Liver (tissue), 3 donors: Measurements from ENCODE around the gene LAMB1.

Experiments used
- EGR1 ChIP-seq, 2 donors: IDR thresholded peaks; 2 replicates each; pipeline ENCODE4 v1.6.1; 2016 to 2018; ENCODE audit warnings: antibody characterized with exemption in 2 of 2, low read depth in 2 of 2
- HNF4G ChIP-seq: IDR thresholded peaks from 2 replicates; pipeline ENCODE4 v1.6.1; 2016; ENCODE audit warnings: antibody characterized with exemption
- JUND ChIP-seq, 2 donors: IDR thresholded peaks; 2 replicates each; pipeline ENCODE4 v1.6.1; 2016; ENCODE audit warnings: antibody characterized with exemption in 2 of 2
- NR2F2 ChIP-seq: IDR thresholded peaks from 2 replicates; pipeline ENCODE4 v1.6.1; 2016; ENCODE audit warnings: antibody characterized with exemption
- RAD21 ChIP-seq, 2 donors: IDR thresholded peaks; 2 replicates each; pipeline ENCODE4 v1.6.1; 2016; ENCODE audit warnings: antibody characterized with exemption in 2 of 2, mild to moderate bottlenecking in 2 of 2
- SP1 ChIP-seq: IDR thresholded peaks from 2 replicates; pipeline ENCODE4 v1.6.1; 2018; ENCODE audit warnings: antibody characterized with exemption, mild to moderate bottlenecking
- TAF1 ChIP-seq: conservative IDR thresholded peaks from 2 replicates; pipeline ENCODE4 v1.6.1; 2016; ENCODE audit warnings: antibody characterized with exemption, mild to moderate bottlenecking
- YY1 ChIP-seq: IDR thresholded peaks from 2 replicates; pipeline ENCODE4 v1.6.1; 2016; ENCODE audit warnings: antibody characterized with exemption, mild to moderate bottlenecking
- TF ChIP-seq, protein P1 (sequence below): fragments of 150-350 bp; IDR thresholded peaks from 2 replicates; pipeline ENCODE4 v1.5.1; 2017; ENCODE audit warnings: improper control_type of control experiment, low read depth, low read length; ENCODE audit not compliant: missing input control
- TF ChIP-seq, protein P2 (sequence below): IDR thresholded peaks from 2 replicates; pipeline ENCODE4 v1.6.1; 2016; ENCODE audit warnings: antibody characterized with exemption, mild to moderate bottlenecking
- TF ChIP-seq, protein P3 (sequence below): IDR thresholded peaks from 2 replicates; pipeline ENCODE4 v1.6.1; 2016; ENCODE audit warnings: antibody characterized with exemption
- donor health status: healthy.
- donor health status: healthy.

DNA sequence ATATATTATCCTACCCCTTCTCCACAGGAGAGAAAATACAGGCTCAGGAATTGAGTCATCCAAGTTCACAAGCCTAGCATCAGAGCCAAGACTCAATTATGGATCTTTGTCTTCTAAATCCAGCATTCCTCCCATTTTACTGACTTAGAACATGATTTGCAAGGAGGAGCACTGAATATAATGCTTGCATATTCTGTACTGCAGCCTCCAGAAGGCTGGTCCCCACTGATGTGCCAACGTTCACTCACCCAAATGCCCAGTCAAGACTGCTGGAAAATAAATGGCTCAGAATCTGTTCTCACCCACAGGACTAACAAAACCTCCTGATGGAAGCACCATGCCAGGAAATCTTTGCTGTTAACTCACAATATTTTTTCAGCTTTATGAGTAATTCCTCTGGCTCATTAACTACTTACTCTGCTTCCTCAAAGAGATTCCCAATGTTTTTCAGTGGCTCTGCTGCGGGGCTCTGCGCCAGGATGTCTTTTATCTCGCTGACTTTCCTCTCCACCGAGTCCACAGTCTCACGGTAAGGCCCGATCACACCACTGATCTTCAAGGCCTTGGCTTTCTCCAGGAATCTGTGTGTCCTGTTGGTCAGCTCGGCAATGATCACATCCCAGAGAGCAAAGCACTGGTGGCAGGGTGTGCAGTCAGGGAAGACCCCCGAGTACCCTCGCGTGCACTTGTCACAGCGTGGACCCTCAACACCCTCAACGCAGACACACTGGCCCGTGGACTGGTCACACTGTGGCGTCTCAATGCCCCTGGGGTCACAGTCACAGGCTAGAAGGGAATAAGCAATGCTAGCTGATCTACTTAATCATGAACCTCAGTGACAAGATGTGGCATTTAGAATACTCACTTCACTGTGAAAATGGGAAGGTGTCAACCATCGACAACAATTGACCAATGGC, 63.1 kb downstream of the LAMB1 start:
- TF ChIP-seq, protein P1, sequence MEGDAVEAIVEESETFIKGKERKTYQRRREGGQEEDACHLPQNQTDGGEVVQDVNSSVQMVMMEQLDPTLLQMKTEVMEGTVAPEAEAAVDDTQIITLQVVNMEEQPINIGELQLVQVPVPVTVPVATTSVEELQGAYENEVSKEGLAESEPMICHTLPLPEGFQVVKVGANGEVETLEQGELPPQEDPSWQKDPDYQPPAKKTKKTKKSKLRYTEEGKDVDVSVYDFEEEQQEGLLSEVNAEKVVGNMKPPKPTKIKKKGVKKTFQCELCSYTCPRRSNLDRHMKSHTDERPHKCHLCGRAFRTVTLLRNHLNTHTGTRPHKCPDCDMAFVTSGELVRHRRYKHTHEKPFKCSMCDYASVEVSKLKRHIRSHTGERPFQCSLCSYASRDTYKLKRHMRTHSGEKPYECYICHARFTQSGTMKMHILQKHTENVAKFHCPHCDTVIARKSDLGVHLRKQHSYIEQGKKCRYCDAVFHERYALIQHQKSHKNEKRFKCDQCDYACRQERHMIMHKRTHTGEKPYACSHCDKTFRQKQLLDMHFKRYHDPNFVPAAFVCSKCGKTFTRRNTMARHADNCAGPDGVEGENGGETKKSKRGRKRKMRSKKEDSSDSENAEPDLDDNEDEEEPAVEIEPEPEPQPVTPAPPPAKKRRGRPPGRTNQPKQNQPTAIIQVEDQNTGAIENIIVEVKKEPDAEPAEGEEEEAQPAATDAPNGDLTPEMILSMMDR, result no peak
- TF ChIP-seq, protein P2, sequence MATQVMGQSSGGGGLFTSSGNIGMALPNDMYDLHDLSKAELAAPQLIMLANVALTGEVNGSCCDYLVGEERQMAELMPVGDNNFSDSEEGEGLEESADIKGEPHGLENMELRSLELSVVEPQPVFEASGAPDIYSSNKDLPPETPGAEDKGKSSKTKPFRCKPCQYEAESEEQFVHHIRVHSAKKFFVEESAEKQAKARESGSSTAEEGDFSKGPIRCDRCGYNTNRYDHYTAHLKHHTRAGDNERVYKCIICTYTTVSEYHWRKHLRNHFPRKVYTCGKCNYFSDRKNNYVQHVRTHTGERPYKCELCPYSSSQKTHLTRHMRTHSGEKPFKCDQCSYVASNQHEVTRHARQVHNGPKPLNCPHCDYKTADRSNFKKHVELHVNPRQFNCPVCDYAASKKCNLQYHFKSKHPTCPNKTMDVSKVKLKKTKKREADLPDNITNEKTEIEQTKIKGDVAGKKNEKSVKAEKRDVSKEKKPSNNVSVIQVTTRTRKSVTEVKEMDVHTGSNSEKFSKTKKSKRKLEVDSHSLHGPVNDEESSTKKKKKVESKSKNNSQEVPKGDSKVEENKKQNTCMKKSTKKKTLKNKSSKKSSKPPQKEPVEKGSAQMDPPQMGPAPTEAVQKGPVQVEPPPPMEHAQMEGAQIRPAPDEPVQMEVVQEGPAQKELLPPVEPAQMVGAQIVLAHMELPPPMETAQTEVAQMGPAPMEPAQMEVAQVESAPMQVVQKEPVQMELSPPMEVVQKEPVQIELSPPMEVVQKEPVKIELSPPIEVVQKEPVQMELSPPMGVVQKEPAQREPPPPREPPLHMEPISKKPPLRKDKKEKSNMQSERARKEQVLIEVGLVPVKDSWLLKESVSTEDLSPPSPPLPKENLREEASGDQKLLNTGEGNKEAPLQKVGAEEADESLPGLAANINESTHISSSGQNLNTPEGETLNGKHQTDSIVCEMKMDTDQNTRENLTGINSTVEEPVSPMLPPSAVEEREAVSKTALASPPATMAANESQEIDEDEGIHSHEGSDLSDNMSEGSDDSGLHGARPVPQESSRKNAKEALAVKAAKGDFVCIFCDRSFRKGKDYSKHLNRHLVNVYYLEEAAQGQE, result no peak
- no peak for TF ChIP-seq EGR1 (IDR thresholded peaks at IDR 0.05; ENCODE audit: low read depth in 2 of 2)
- no peak for TF ChIP-seq YY1
- TF ChIP-seq, protein P3, sequence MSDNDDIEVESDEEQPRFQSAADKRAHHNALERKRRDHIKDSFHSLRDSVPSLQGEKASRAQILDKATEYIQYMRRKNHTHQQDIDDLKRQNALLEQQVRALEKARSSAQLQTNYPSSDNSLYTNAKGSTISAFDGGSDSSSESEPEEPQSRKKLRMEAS, result no peak
- no peak for TF ChIP-seq NR2F2
- no peak for TF ChIP-seq HNF4G
- no peak for TF ChIP-seq SP1
- TF ChIP-seq JUND (IDR thresholded peaks at IDR 0.05), result no peak
- no peak for TF ChIP-seq RAD21 (IDR thresholded peaks at IDR 0.05)
- TF ChIP-seq TAF1, result no peak
